ENCODE data around the gene ARID5B.
"Not testable (repeated sequence)": the region's sequence is repeated elsewhere in the genome, so short reads cannot be mapped to it uniquely, and the experiment has no call there.

Gene ARID5B

GRCh38 chr10:61900829-61901792 is at the start of gene ARID5B:
Gene ARID5B, plus strand, starts transcription at chr10:61901699. Its CDS starts 11 bp downstream, at chr10:61901710.
- DNase-seq = peak; percentile 19

- no peak for DNase-seq
Measured at GRCh38 chr10:61852261-61852660, 49.2 kb upstream of the ARID5B start.

GRCh38 chr10:61855771-61856170 is 45.7 kb upstream of the ARID5B start:
- DNase-seq = no peak

GRCh38 chr10:61857746-61858145 is 43.8 kb upstream of the ARID5B start:
- DNase-seq = no peak

GRCh38 chr10:61859786-61860185 is 41.7 kb upstream of the ARID5B start:
- no peak for DNase-seq

- DNase-seq = no peak
Measured at GRCh38 chr10:61860964-61861758, 40.3 kb upstream of the ARID5B start.

GRCh38 chr10:61863981-61864380 is 37.5 kb upstream of the ARID5B start:
- DNase-seq = no peak

GRCh38 chr10:61866700-61867368 is 34.7 kb upstream of the ARID5B start:
- DNase-seq = no peak

GRCh38 chr10:61867374-61867773 is 34.1 kb upstream of the ARID5B start:
- DNase-seq = not testable (repeated sequence)

GRCh38 chr10:61867817-61868216 is 33.7 kb upstream of the ARID5B start:
- DNase-seq = not testable (repeated sequence)

- DNase-seq = no peak
Measured at GRCh38 chr10:61869041-61869675, 32.3 kb upstream of the ARID5B start.

GRCh38 chr10:61869774-61870525 is 31.5 kb upstream of the ARID5B start:
- no peak for DNase-seq

GRCh38 chr10:61870526-61870895 is 31.0 kb upstream of the ARID5B start:
- no peak for DNase-seq

GRCh38 chr10:61871487-61871886 is 30.0 kb upstream of the ARID5B start:
- no peak for DNase-seq

GRCh38 chr10:61877887-61878739 is 23.4 kb upstream of the ARID5B start:
- no peak for DNase-seq

- DNase-seq = no peak
Measured at GRCh38 chr10:61878740-61879068, 22.8 kb upstream of the ARID5B start.

GRCh38 chr10:61882621-61883370 is 18.7 kb upstream of the ARID5B start:
- DNase-seq = no peak

- DNase-seq = no peak
Measured at GRCh38 chr10:61883371-61884025, 18.0 kb upstream of the ARID5B start.

GRCh38 chr10:61887772-61888171 is 13.7 kb upstream of the ARID5B start:
- no peak for DNase-seq

GRCh38 chr10:61888744-61889143 is 12.8 kb upstream of the ARID5B start:
- no peak for DNase-seq

Data from DMS 273 treated with DMSO at 0.1 percent for 48 hours (cell line).